HuH-7.5 (cell line): ENCODE data around the gene OR51A7.
"Not testable (repeated sequence)": the region's sequence is repeated elsewhere in the genome, so short reads cannot be mapped to it uniquely, and the experiment has no call there.

ENCODE experiments used
- DNase-seq: peaks from one replicate; pipeline ENCODE4 v3.0.0; 2011; ENCODE audit warnings: low spot score

The OR51A7 gene

GRCh38 chr11:4903484-4903883, at the start of gene OR51A7:
TSS of gene OR51A7 (plus strand) at chr11:4903783. CDS start at chr11:4907370, 3,587 bp downstream.
- no peak for DNase-seq

GRCh38 chr11:4854286-4854685, 49.3 kb upstream of the OR51A7 start:
- DNase-seq = not testable (repeated sequence)

- no peak for DNase-seq
These were observed 40.9 kb upstream of the OR51A7 start for GRCh38 chr11:4862447-4863236.

GRCh38 chr11:4863876-4864275, 39.7 kb upstream of the OR51A7 start:
- no peak for DNase-seq

GRCh38 chr11:4865855-4866254, 37.7 kb upstream of the OR51A7 start:
- DNase-seq = no peak

- DNase-seq = no peak
These were observed 22.4 kb upstream of the OR51A7 start for GRCh38 chr11:4881188-4881587.

GRCh38 chr11:4881860-4882500, 21.6 kb upstream of the OR51A7 start, which contains the start of gene OR51T1:
TSS of gene OR51T1 (plus strand) at chr11:4881900. CDS start at chr11:4881900, 0 bp downstream.
- DNase-seq = no peak

GRCh38 chr11:4882543-4882942, 21.0 kb upstream of the OR51A7 start:
- DNase-seq = no peak

GRCh38 chr11:4884361-4884760, 19.2 kb upstream of the OR51A7 start:
- no peak for DNase-seq

- DNase-seq = no peak
These were observed 17.4 kb upstream of the OR51A7 start for GRCh38 chr11:4886186-4886585.

GRCh38 chr11:4887591-4887990, 16.0 kb upstream of the OR51A7 start:
- DNase-seq = no peak

- no peak for DNase-seq
These were observed 13.3 kb upstream of the OR51A7 start for GRCh38 chr11:4890279-4890678.

GRCh38 chr11:4891996-4892640, 11.5 kb upstream of the OR51A7 start:
- no peak for DNase-seq

GRCh38 chr11:4916581-4916980, 13.0 kb downstream of the OR51A7 start:
- DNase-seq = no peak

GRCh38 chr11:4919250-4919649, 15.7 kb downstream of the OR51A7 start, which contains the start of gene OR51G2:
TSS of gene OR51G2 (minus strand) at chr11:4919350. CDS start at chr11:4915663, 3,687 bp downstream.
- no peak for DNase-seq

- no peak for DNase-seq
These were observed 18.2 kb downstream of the OR51A7 start for GRCh38 chr11:4921796-4922195.

GRCh38 chr11:4922304-4922703, 18.7 kb downstream of the OR51A7 start:
- DNase-seq = no peak

- no peak for DNase-seq
These were observed 20.7 kb downstream of the OR51A7 start, which contains the start of gene OR51G1 for GRCh38 chr11:4924239-4924638. TSS of gene OR51G1 (minus strand) at chr11:4924339. CDS start at chr11:4924339, 0 bp downstream.

GRCh38 chr11:4926608-4927007, 23.0 kb downstream of the OR51A7 start:
- no peak for DNase-seq

GRCh38 chr11:4932751-4933150, 29.2 kb downstream of the OR51A7 start:
- DNase-seq = no peak

- no peak for DNase-seq
These were observed 33.2 kb downstream of the OR51A7 start for GRCh38 chr11:4936745-4937144.

- no peak for DNase-seq
These were observed 43.9 kb downstream of the OR51A7 start, which contains the start of gene OR51A4 for GRCh38 chr11:4947505-4947904. TSS of gene OR51A4 (minus strand) at chr11:4947605. CDS start at chr11:4947100, 505 bp downstream.

- not testable (repeated sequence) for DNase-seq
These were observed 52.0 kb downstream of the OR51A7 start, which contains the start of gene OR51A2 for GRCh38 chr11:4955613-4956012. TSS of gene OR51A2 (minus strand) at chr11:4955713. CDS start at chr11:4955713, 0 bp downstream.
